ENCODE results near the gene DLEU7.

The DLEU7 gene

GRCh38 chr13:50810468-50810867 lies 33.0 kb downstream of the DLEU7 start:
- Histone ChIP-seq H3K27me3 (no peaks in the 10 kb centered on the region), H3K9me3 (replicated peaks in 1 of 11) (peaks cover 3 to 14% (median 5%) of the 10 kb centered on the region in 11 experiments; a peak in 16 of 22 replicates), H4K20me1 (no peaks in the 10 kb centered on the region), H3K27ac (peak overlapping the region in 9 of 11 experiments; percentile 38 to 78 (median 70); a peak in 17 of 22 replicates), H3K4me2 (peak overlapping the region; percentile 68 to 93 (median 79); a peak in 21 of 22 replicates), H3K9ac (peak overlapping the region in 8 of 11 experiments; percentile 40 to 72 (median 59); a peak in 12 of 22 replicates), H3K4me3 (peak overlapping the region in 6 of 10 experiments; percentile 26 to 57 (median 46); a peak in 8 of 20 replicates), H3K36me3 (peaks cover 0 to 7% (median 0%) of the 10 kb centered on the region in 11 experiments; a peak in 5 of 22 replicates), H3K4me1 (peaks cover 33 to 55% (median 53%) of the 10 kb centered on the region in 10 experiments)
- no peak for TF ChIP-seq Cebpa-rat (IDR thresholded peaks at IDR 0.05)

GRCh38 chr13:50809133-50810090 lies 34.1 kb downstream of the DLEU7 start:
- H3K4me1 ChIP-seq = peaks cover 33 to 55% (median 53%) of the 10 kb centered on the region in 10 experiments
- no peaks in the 10 kb centered on the region for H4K20me1 ChIP-seq
- peak overlapping the region; percentile 53 to 93 (median 78) for H3K4me2 ChIP-seq
- H3K9me3 ChIP-seq (replicated peaks in 1 of 11) = peaks cover 7 to 23% (median 10%) of the 10 kb centered on the region in 11 experiments; a peak in 18 of 22 replicates
- peak overlapping the region in 9 of 11 experiments; percentile 20 to 72 (median 58); a peak in 14 of 22 replicates for H3K9ac ChIP-seq
- peak in 4 of 11 experiments; percentile 26 to 63 (median 41); a peak in 3 of 22 replicates for TF ChIP-seq Cebpa-rat (IDR thresholded peaks at IDR 0.05)
- H3K27me3 ChIP-seq = no peaks in the 10 kb centered on the region
- H3K36me3 ChIP-seq = peaks cover 0 to 7% (median 0%) of the 10 kb centered on the region in 11 experiments; a peak in 5 of 22 replicates
- H3K4me3 ChIP-seq = peak overlapping the region in 7 of 10 experiments; percentile 16 to 57 (median 43); a peak in 12 of 20 replicates
- H3K27ac ChIP-seq = peak overlapping the region in 9 of 11 experiments; percentile 21 to 78 (median 70); a peak in 17 of 22 replicates

DNA sequence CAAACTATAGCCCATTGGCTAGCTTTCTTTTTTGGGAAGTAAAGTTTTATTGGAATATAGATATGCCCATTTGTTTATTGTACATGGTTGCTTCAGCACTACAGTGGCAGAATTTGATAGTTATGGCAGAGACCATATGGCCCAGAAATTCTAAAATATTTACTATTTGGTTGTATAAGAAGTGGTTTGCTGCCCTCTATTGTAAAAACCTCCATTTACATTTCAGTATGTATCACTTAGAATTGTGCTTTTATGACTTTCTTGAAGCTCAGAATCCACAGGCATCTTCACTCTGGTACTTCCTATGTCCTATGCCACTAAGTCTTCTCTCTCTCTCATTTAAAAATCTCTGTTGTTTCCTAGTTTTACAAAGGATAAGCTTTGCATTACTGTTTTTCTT lies 37.7 kb downstream of the DLEU7 start:
- H3K4me3 ChIP-seq = no peak overlapping the region
- peaks cover 9 to 18% (median 13%) of the 10 kb centered on the region in 11 experiments; a peak in 18 of 22 replicates for H3K9me3 ChIP-seq (replicated peaks in 1 of 11)
- no peak for TF ChIP-seq Cebpa-rat (IDR thresholded peaks at IDR 0.05)
- H3K4me2 ChIP-seq = no peak overlapping the region
- H4K20me1 ChIP-seq = no peaks in the 10 kb centered on the region
- H3K27ac ChIP-seq = no peak overlapping the region
- no peak overlapping the region for H3K9ac ChIP-seq
- peaks cover 31 to 51% (median 44%) of the 10 kb centered on the region in 10 experiments for H3K4me1 ChIP-seq
- H3K27me3 ChIP-seq = no peaks in the 10 kb centered on the region
- H3K36me3 ChIP-seq = no peaks in the 10 kb centered on the region

- peak overlapping the region in 10 of 11 experiments; percentile 5 to 56 (median 28); a peak in 15 of 22 replicates for H3K27ac ChIP-seq
These were observed 42.2 kb downstream of the DLEU7 start for GRCh38 chr13:50801087-50801931.

GRCh38 chr13:50800091-50800739 lies 43.3 kb downstream of the DLEU7 start:
- Histone ChIP-seq H3K27ac (peak overlapping the region in 9 of 11 experiments; percentile 5 to 56 (median 27); a peak in 12 of 22 replicates), H3K36me3 (no peaks in the 10 kb centered on the region), H3K9me3 (replicated peaks in 1 of 11) (peaks cover 4 to 12% (median 8%) of the 10 kb centered on the region in 11 experiments; a peak in 15 of 22 replicates), H3K9ac (peak overlapping the region in 6 of 11 experiments; percentile 10 to 38 (median 22); a peak in 4 of 22 replicates), H4K20me1 (no peaks in the 10 kb centered on the region), H3K4me1 (peaks cover 28 to 37% (median 34%) of the 10 kb centered on the region in 10 experiments), H3K27me3 (no peaks in the 10 kb centered on the region), H3K4me2 (peak overlapping the region; percentile 60 to 83 (median 69)), H3K4me3 (no peak overlapping the region)
- no peak for TF ChIP-seq Cebpa-rat (IDR thresholded peaks at IDR 0.05)

More at GRCh38 chr13:50801087-50801931, 42.2 kb downstream of the DLEU7 start:
- Histone ChIP-seq H4K20me1 (no peaks in the 10 kb centered on the region), H3K4me2 (peak overlapping the region; percentile 60 to 83 (median 69)), H3K4me1 (peaks cover 28 to 37% (median 34%) of the 10 kb centered on the region in 10 experiments), H3K4me3 (no peak overlapping the region), H3K36me3 (no peaks in the 10 kb centered on the region), H3K9ac (peak overlapping the region in 7 of 11 experiments; percentile 6 to 38 (median 20); a peak in 7 of 22 replicates), H3K9me3 (replicated peaks in 1 of 11) (peaks cover 11 to 18% (median 15%) of the 10 kb centered on the region in 11 experiments; a peak in 19 of 22 replicates), H3K27me3 (no peaks in the 10 kb centered on the region)
- TF ChIP-seq Cebpa-rat (IDR thresholded peaks at IDR 0.05) = no peak

DNA sequence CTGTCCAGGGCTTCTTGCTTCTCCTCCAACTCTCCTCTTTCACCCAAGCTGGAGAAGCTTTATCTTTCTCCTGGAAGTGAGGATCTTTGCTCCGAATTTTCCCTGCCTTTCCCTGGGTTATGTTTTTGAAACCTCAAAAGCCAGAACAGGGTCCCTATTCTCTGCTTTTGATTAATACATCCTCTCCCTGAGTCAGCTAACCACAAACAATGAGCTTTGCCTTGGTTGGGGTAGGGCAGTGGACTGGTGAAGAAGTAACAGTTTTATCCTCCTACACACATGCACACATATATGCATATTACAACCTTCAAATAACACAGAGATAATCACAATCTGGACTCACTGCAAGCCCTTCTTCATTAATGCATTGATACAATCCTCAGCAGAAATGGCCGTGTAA lies 44.6 kb downstream of the DLEU7 start:
- Histone ChIP-seq H3K9me3 (replicated peaks in 1 of 11) (peaks cover 0 to 10% (median under 1%) of the 10 kb centered on the region in 11 experiments; a peak in 9 of 22 replicates), H4K20me1 (no peaks in the 10 kb centered on the region), H3K4me2 (peak overlapping the region in 10 of 11 experiments; percentile 23 to 83 (median 69); a peak in 11 of 22 replicates), H3K36me3 (no peaks in the 10 kb centered on the region), H3K9ac (no peak overlapping the region), H3K27me3 (no peaks in the 10 kb centered on the region), H3K4me1 (peaks cover 28 to 37% (median 35%) of the 10 kb centered on the region in 10 experiments), H3K4me3 (no peak overlapping the region), H3K27ac (no peak overlapping the region)
- TF ChIP-seq Cebpa-rat (IDR thresholded peaks at IDR 0.05) = no peak

DNA sequence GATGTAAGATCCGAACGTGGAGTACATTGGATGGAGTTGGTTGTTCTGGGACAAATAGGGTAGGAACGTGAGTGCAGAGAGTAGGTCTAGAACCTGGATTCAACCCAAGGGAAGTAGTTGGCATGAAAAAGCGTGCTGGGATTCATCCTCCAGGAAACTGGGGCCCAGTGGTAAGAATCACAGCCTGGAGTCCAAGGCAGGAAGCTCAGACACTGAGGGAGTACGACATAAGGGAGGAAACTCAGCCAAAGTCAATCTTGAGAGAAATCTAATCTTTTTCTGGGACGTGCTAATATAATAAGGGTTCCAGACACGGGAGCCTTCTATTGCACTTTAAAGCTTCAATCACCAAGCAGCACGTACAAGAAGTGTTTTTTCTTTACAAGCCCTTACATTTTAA lies 46.4 kb downstream of the DLEU7 start:
- no peaks in the 10 kb centered on the region for H3K27me3 ChIP-seq
- H3K9ac ChIP-seq = no peak overlapping the region
- no peak overlapping the region for H3K4me3 ChIP-seq
- H4K20me1 ChIP-seq = no peaks in the 10 kb centered on the region
- no peaks in the 10 kb centered on the region for H3K36me3 ChIP-seq
- no peak for TF ChIP-seq Cebpa-rat (IDR thresholded peaks at IDR 0.05)
- peaks cover 0 to 25% (median 14%) of the 10 kb centered on the region in 11 experiments; a peak in 17 of 22 replicates for H3K9me3 ChIP-seq (replicated peaks in 1 of 11)
- peaks cover 28 to 37% (median 35%) of the 10 kb centered on the region in 10 experiments for H3K4me1 ChIP-seq
- no peak overlapping the region for H3K4me2 ChIP-seq
- H3K27ac ChIP-seq = no peak overlapping the region

DNA sequence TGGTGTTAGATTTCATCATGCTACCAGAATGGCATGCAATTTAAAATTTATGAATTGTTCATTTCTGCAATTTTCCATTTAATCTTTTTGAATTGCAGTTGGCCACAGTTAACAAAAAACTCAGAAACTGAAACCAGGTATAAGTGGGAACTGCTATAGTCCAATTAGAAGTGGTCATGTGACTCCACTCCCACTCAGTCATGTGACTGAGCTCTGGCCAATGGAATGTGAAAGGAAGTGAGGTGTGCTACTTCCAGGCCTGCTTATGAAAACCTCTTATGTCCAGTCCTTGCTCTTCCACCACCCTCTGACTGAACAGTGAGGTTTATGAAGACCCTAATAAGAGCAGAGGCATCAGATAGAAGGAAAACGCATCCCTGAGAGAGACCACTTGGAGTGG lies 47.0 kb downstream of the DLEU7 start:
- no peak overlapping the region for H3K4me2 ChIP-seq
- H4K20me1 ChIP-seq = no peaks in the 10 kb centered on the region
- no peaks in the 10 kb centered on the region for H3K27me3 ChIP-seq
- H3K4me3 ChIP-seq = no peak overlapping the region
- H3K4me1 ChIP-seq = peaks cover 28 to 35% (median 30%) of the 10 kb centered on the region in 10 experiments
- peaks cover 0 to 25% (median 14%) of the 10 kb centered on the region in 11 experiments; a peak in 17 of 22 replicates for H3K9me3 ChIP-seq (replicated peaks in 1 of 11)
- no peak overlapping the region for H3K9ac ChIP-seq
- no peak overlapping the region for H3K27ac ChIP-seq
- TF ChIP-seq Cebpa-rat (IDR thresholded peaks at IDR 0.05) = no peak
- H3K36me3 ChIP-seq = no peaks in the 10 kb centered on the region

Data from BLaER1 treated with 17β-estradiol and CSF1 and Interleukin-3, amounts not matched to agents 10 nM and 100 nM (cell line).